CD4-positive, alpha-beta T cell (primary cell): ENCODE data around the gene PSME4. TPM values are rescaled to one million over a fixed set of nuclear protein-coding genes. Genes with fewer than 3 reads are reported as not detected.

Experiments used
- ATAC-seq: fragments of 200-7000 bp; cut with Tn5 transposase; one replicate; pipeline ENCODE4 v1.10.0; 2022; ENCODE audit warnings: mild to moderate bottlenecking; ENCODE audit not compliant: poor library complexity
- CTCF ChIA-PET: fragments of 350-600 bp; sonication (Branson Sonifier 250); formaldehyde crosslinking; loops from one replicate; lab custom pipeline; 2021; ENCODE audit warnings: antibody characterized with exemption, inconsistent platforms; lab: Charles Lee
- POLR2A ChIA-PET: fragments of 350-600 bp; sonication (Branson Sonifier 250); formaldehyde crosslinking; loops from one replicate; lab custom pipeline; 2021; ENCODE audit warnings: antibody characterized with exemption, inconsistent platforms; lab: Charles Lee
- DNase-seq, 14 experiments: peaks; one replicate each; pipeline ENCODE4 v3.0.0-alpha.2; 2013 to 2020; ENCODE audit warnings: mixed read lengths in 2 of 14
- H3K27ac ChIP-seq, 2 donors: one replicate each; pipeline versions ENCODE4 v1.5.1 to v1.7.0; 2013; ENCODE audit warnings: low read length in 2 of 2, low read depth in 1 of 2, mild to moderate bottlenecking in 1 of 2
- H3K27me3 ChIP-seq, 2 experiments: 1 replicate in 1 of 2; 2 replicates in 1 of 2; pipeline versions ENCODE4 v1.6.1 to v1.7.0; 2013; ENCODE audit warnings: low read length in 2 of 2, control low read depth in 1 of 2, mild to moderate bottlenecking in 1 of 2, moderate library complexity in 1 of 2; ENCODE audit not compliant: insufficient read depth in 2 of 2, control insufficient read depth in 1 of 2
- H3K36me3 ChIP-seq: one replicate; pipeline ENCODE4 v1.6.1; 2013; ENCODE audit warnings: low read length, control low read depth; ENCODE audit not compliant: insufficient read depth
- H3K4me1 ChIP-seq: one replicate; pipeline ENCODE4 v1.6.1; 2013; ENCODE audit warnings: low read length, control low read depth; ENCODE audit not compliant: insufficient read depth
- H3K4me3 ChIP-seq: one replicate; pipeline ENCODE4 v1.5.1; 2013; ENCODE audit warnings: mild to moderate bottlenecking, low read length, moderate library complexity
- H3K9me3 ChIP-seq, 2 experiments: 1 replicate in 1 of 2; 2 replicates in 1 of 2; pipeline versions ENCODE4 v1.6.1 to v1.7.0; 2013; ENCODE audit warnings: low read length in 2 of 2, mild to moderate bottlenecking in 2 of 2, control low read depth in 1 of 2, moderate library complexity in 1 of 2; ENCODE audit not compliant: control insufficient read depth in 1 of 2, insufficient read depth in 1 of 2
- H3K27ac Mint-ChIP-seq: one replicate; pipeline ENCODE4 v1.8.0; 2020; ENCODE audit warnings: mixed read lengths
- H3K27me3 Mint-ChIP-seq: one replicate; pipeline ENCODE4 v1.8.0; 2021; ENCODE audit warnings: mixed read lengths
- H3K36me3 Mint-ChIP-seq: one replicate; pipeline ENCODE4 v1.8.0; 2021; ENCODE audit warnings: low read depth, mixed read lengths
- H3K4me1 Mint-ChIP-seq: one replicate; pipeline ENCODE4 v1.8.0; 2021; ENCODE audit warnings: low read depth, mixed read lengths
- H3K4me3 Mint-ChIP-seq: one replicate; pipeline ENCODE4 v1.8.0; 2020; ENCODE audit warnings: mild to moderate bottlenecking, mixed read lengths
- H3K9me3 Mint-ChIP-seq: one replicate; pipeline ENCODE4 v1.8.0; 2020; ENCODE audit warnings: mixed read lengths
- CTCF ChIP-seq: fragments of 200-600 bp; IDR thresholded peaks from one replicate; pipeline ENCODE4 v1.8.0; 2022; ENCODE audit warnings: antibody characterized with exemption, mild to moderate bottlenecking
- intact Hi-C, 2 experiments: fragments of 100-400 bp; cut with DNase I in 1 of 2; cut with micrococcal nuclease in 1 of 2; formaldehyde crosslinking; loops; one replicate each; pipeline versions ENCODE4 v1.15.1 to v1.9.0; 2023 to 2025; cut with DNase I, micrococcal nuclease
- total RNA-seq, 174 experiments: library from RNA in 2 of 174; stranded (reverse) in 2 of 174; gene quantifications; one replicate each; pipeline ENCODE4 v1.2.3 and lab custom pipeline; 2021 to 2026

PSME4 gene
- total RNA-seq, 2 experiments from 2014 or later: 82.6 to 87.0 TPM

DNA sequence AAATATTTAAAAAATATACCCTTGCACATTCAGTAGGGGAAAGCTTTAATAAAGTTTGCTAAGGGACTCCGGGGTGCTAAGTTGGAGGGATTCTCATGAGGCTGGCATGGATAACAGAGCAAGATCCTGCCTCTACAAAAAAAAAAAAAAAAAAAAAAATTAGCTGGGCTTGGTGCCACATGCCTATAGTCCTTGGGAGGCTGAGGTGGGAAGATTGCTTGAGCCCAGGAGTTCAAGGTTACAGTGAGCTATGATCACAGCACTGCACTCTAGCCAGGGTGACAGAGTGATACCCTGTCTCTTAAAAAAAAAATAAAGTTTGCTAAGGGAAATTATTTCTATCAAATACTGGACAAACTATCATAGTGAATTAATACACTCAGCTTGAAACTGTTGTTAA, 93.7 kb downstream of the PSME4 start:
- H3K4me1 Mint-ChIP-seq: no peaks in the 10 kb centered on the region
- DNase-seq (no peak), ATAC-seq (no peak)
- intact Hi-C loops: no loop called here
- Histone ChIP-seq H3K27me3 (no peaks in the 10 kb centered on the region), H3K36me3 (peaks cover 70% of the 10 kb centered on the region), H3K4me3 (no peak overlapping the region), H3K27ac (no peak overlapping the region), H3K9me3 (no peaks in the 10 kb centered on the region), H3K4me1 (no peaks in the 10 kb centered on the region)
- TF ChIP-seq CTCF: no peak
- H3K27me3 Mint-ChIP-seq: no peaks in the 10 kb centered on the region
- ChIA-PET CTCF (no interaction called here), POLR2A (interaction anchor here (0.7 kb wide), 1 partner anchor 1478 kb away, joined by 3 read pairs; no protein-coding TSS in a partner anchor)
- H3K36me3 Mint-ChIP-seq: peaks cover 79% of the 10 kb centered on the region
- H3K4me3 Mint-ChIP-seq: no peak overlapping the region
- H3K27ac Mint-ChIP-seq: no peak overlapping the region
- no peaks in the 10 kb centered on the region for H3K9me3 Mint-ChIP-seq

- Mint-ChIP-seq H3K27me3 (no peaks in the 10 kb centered on the region), H3K9me3 (no peaks in the 10 kb centered on the region), H3K36me3 (peaks cover 63% of the 10 kb centered on the region), H3K4me3 (no peak overlapping the region), H3K27ac (no peak overlapping the region), H3K4me1 (no peaks in the 10 kb centered on the region)
- peaks cover 53% of the 10 kb centered on the region for H3K36me3 ChIP-seq
- H3K4me1 ChIP-seq: no peaks in the 10 kb centered on the region
- H3K27me3 ChIP-seq: no peaks in the 10 kb centered on the region
- H3K9me3 ChIP-seq: no peaks in the 10 kb centered on the region
- H3K4me3 ChIP-seq: no peak overlapping the region
- ATAC-seq (no peak), DNase-seq (no peak)
- TF ChIP-seq CTCF: no peak
- intact Hi-C loops: no loop called here
- POLR2A ChIA-PET: no interaction called here
- CTCF ChIA-PET: no interaction called here
- no peak overlapping the region for H3K27ac ChIP-seq
Observed at GRCh38 chr2:53874401-53874950, 96.3 kb downstream of the PSME4 start.

GRCh38 chr2:53867773-53868172, 103.0 kb downstream of the PSME4 start:
- intact Hi-C loops: no loop called here
- TF ChIP-seq CTCF: no peak

More at GRCh38 chr2:53867773-53868172, 103.0 kb downstream of the PSME4 start:
- CTCF ChIA-PET: no interaction called here
- Histone ChIP-seq H3K4me1 (no peaks in the 10 kb centered on the region), H3K4me3 (no peak overlapping the region), H3K27me3 (no peaks in the 10 kb centered on the region), H3K9me3 (no peaks in the 10 kb centered on the region), H3K36me3 (peaks cover 51% of the 10 kb centered on the region), H3K27ac (no peak overlapping the region)
- Mint-ChIP-seq H3K27ac (no peak overlapping the region), H3K36me3 (peaks cover 60% of the 10 kb centered on the region), H3K4me1 (peaks cover 2% of the 10 kb centered on the region), H3K27me3 (no peaks in the 10 kb centered on the region), H3K9me3 (no peaks in the 10 kb centered on the region), H3K4me3 (no peak overlapping the region)
- POLR2A ChIA-PET: no interaction called here
- ATAC-seq (no peak), DNase-seq (no peak)
